GM23248 (cell line): ENCODE measurements around the gene LMNTD1.

Experiments used
- EZH2 ChIP-seq: fragments of 200-600 bp; sonication (generic); IDR thresholded peaks from 2 replicates; pipeline ENCODE4 v1.6.1; 2018; ENCODE audit warnings: antibody characterized with exemption, mild to moderate bottlenecking; ENCODE audit not compliant: insufficient read depth, poor library complexity, severe bottlenecking
- EZH2phosphoT487 ChIP-seq: fragments of 200-600 bp; sonication (generic); IDR thresholded peaks from 2 replicates; pipeline ENCODE4 v1.6.1; 2018; ENCODE audit warnings: antibody characterized with exemption, moderate library complexity, mild to moderate bottlenecking, low read depth; ENCODE audit not compliant: insufficient read depth

DNA sequence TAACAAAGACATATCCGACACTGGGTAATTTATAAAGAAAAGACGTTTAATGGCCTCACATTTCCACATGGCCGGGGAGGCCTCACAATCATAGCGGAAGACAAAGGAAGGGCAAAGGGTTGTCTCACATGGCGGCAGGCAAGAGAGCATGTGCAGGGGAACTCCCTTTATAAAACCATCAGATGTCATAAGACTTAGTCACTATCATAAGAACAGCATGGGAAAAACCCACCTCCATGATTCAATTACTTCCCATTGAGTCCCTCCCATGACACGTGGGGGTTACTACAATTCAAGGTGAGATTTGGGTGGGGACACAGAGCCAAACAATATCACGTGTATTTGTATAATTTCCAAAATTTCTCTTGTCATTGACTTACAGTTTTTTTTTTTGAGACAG is 5.5 kb upstream of the LMNTD1 start:
- TF ChIP-seq EZH2 (no peak), EZH2phosphoT487 (no peak)
